Vagina (tissue), 2 donors: ENCODE measurements around the gene TOMM40. TPM values are rescaled to one million over a fixed set of nuclear protein-coding genes. Genes with fewer than 3 reads are reported as not detected.
A peak's percentile ranks its signal among the peaks of the same experiment; 100 is the strongest.
"Not testable (repeated sequence)": the region's sequence is repeated elsewhere in the genome, so short reads cannot be mapped to it uniquely, and the experiment has no call there.

Experiments
- DNase-seq, 2 donors: peaks; one replicate each; pipeline ENCODE4 v3.0.0-alpha.2; 2017; ENCODE audit errors: extremely low spot score in 2 of 2
- H3K27ac ChIP-seq: fragments of 200-600 bp; sonication (generic); one replicate; pipeline ENCODE4 v1.5.1; 2019
- H3K27me3 ChIP-seq: fragments of 200-600 bp; sonication (generic); one replicate; pipeline ENCODE4 v1.5.1; 2019
- H3K36me3 ChIP-seq, 2 donors: fragments of 200-600 bp; sonication (generic); one replicate each; pipeline ENCODE4 v1.5.1; 2017 to 2019
- H3K4me1 ChIP-seq: fragments of 200-600 bp; sonication (generic); one replicate; pipeline ENCODE4 v1.5.1; 2019
- H3K4me3 ChIP-seq, 2 donors: fragments of 200-600 bp; sonication (generic); 1 replicate in 1 of 2; 2 replicates in 1 of 2; pipeline ENCODE4 v1.5.1; 2016 to 2019
- H3K9me3 ChIP-seq: fragments of 200-600 bp; sonication (generic); one replicate; pipeline ENCODE4 v1.5.1; 2019
- CTCF ChIP-seq, 3 experiments: fragments of 450-650 bp in 2 of 3; fragments of 200-600 bp in 1 of 3; sonication (generic) in 1 of 3; IDR thresholded peaks; one replicate each; pipeline ENCODE4 v1.5.1; 2017 to 2019; ENCODE audit warnings: antibody characterized with exemption in 3 of 3, mild to moderate bottlenecking in 2 of 3, moderate library complexity in 2 of 3
- POLR2A ChIP-seq, 2 donors: fragments of 450-650 bp; IDR thresholded peaks; one replicate each; pipeline ENCODE4 v1.6.1; 2017; ENCODE audit warnings: antibody characterized with exemption in 2 of 2, mild to moderate bottlenecking in 2 of 2, moderate library complexity in 2 of 2
- POLR2AphosphoS5 ChIP-seq, 2 donors: sonication (generic); formaldehyde crosslinking; IDR thresholded peaks; one replicate each; pipeline ENCODE4 v1.9.0; 2017; ENCODE audit warnings: antibody characterized with exemption in 2 of 2, mild to moderate bottlenecking in 2 of 2, low read depth in 1 of 2; ENCODE audit not compliant: insufficient read depth in 1 of 2
- intact Hi-C: fragments of 100-400 bp; cut with DNase I; formaldehyde crosslinking; loops from one replicate; pipeline ENCODE4 v1.15.1; 2023
- total RNA-seq: library from RNA; depleted of rRNA; stranded (reverse); fragments of >200 nt; gene quantifications from one replicate; pipeline ENCODE4 v1.2.3, GENCODE V29; 2016

The TOMM40 gene
- total RNA-seq, 1 donor from 2014 or later, result 31.4 TPM

- H3K27me3 ChIP-seq, result no peaks in the 10 kb centered on the region
- intact Hi-C loops, result no loop called here
- DNase-seq, result no peak
- peaks cover 0 to 17% of the 10 kb centered on the region in 2 donors for H3K36me3 ChIP-seq
- peak within 1 kb of the TSS; percentile 53 for H3K27ac ChIP-seq
- peak within 1 kb of the TSS; percentile 21 to 32 for H3K4me3 ChIP-seq
- no peaks in the 10 kb centered on the region for H3K9me3 ChIP-seq
- peak in 1 of 2 donors; percentile 65 for TF ChIP-seq POLR2AphosphoS5 (IDR thresholded peaks at IDR 0.05; ENCODE audit: insufficient read depth in 1 of 2, low read depth in 1 of 2)
- TF ChIP-seq CTCF (IDR thresholded peaks at IDR 0.05), result no peak
- H3K4me1 ChIP-seq, result peaks cover 29% of the 10 kb centered on the region
Measured at GRCh38 chr19:44905437-44906160, 14.5 kb downstream of the TOMM40 start, which contains the start of gene APOE. APOE (plus strand) TSS chr19:44905796; CDS start chr19:44906625, 829 bp downstream.

- H3K36me3 ChIP-seq, result peaks cover 0 to 2% of the 10 kb centered on the region in 2 donors
- no peaks in the 10 kb centered on the region for H3K27me3 ChIP-seq
- no peak for DNase-seq
- no peaks in the 10 kb centered on the region for H3K9me3 ChIP-seq
- no peak overlapping the region for H3K4me3 ChIP-seq
- H3K4me1 ChIP-seq, result peaks cover 42% of the 10 kb centered on the region
- intact Hi-C loops, result no loop called here
- no peak overlapping the region for H3K27ac ChIP-seq
- no peak for TF ChIP-seq POLR2A (IDR thresholded peaks at IDR 0.05)
- no peak for TF ChIP-seq CTCF (IDR thresholded peaks at IDR 0.05)
- no peak for TF ChIP-seq POLR2AphosphoS5 (IDR thresholded peaks at IDR 0.05; ENCODE audit: insufficient read depth in 1 of 2, low read depth in 1 of 2)
Measured at GRCh38 chr19:44907613-44908012, 16.6 kb downstream of the TOMM40 start.

GRCh38 chr19:44908074-44908835 lies 17.2 kb downstream of the TOMM40 start:
- no peak for TF ChIP-seq POLR2AphosphoS5 (IDR thresholded peaks at IDR 0.05; ENCODE audit: insufficient read depth in 1 of 2, low read depth in 1 of 2)
- TF ChIP-seq POLR2A (IDR thresholded peaks at IDR 0.05), result no peak
- no peak for DNase-seq
- no peaks in the 10 kb centered on the region for H3K36me3 ChIP-seq
- H3K9me3 ChIP-seq, result no peaks in the 10 kb centered on the region
- no peak overlapping the region for H3K27ac ChIP-seq
- intact Hi-C loops, result no loop called here
- H3K4me1 ChIP-seq, result peaks cover 42% of the 10 kb centered on the region
- no peaks in the 10 kb centered on the region for H3K27me3 ChIP-seq
- no peak overlapping the region for H3K4me3 ChIP-seq

- intact Hi-C loops, result no loop called here
- no peak overlapping the region for H3K4me3 ChIP-seq
- H3K9me3 ChIP-seq, result no peaks in the 10 kb centered on the region
- no peak for DNase-seq
- no peak overlapping the region for H3K27ac ChIP-seq
- H3K36me3 ChIP-seq, result no peaks in the 10 kb centered on the region
- no peak for TF ChIP-seq CTCF (IDR thresholded peaks at IDR 0.05)
- no peak for TF ChIP-seq POLR2A (IDR thresholded peaks at IDR 0.05)
- no peak for TF ChIP-seq POLR2AphosphoS5 (IDR thresholded peaks at IDR 0.05; ENCODE audit: insufficient read depth in 1 of 2, low read depth in 1 of 2)
- no peaks in the 10 kb centered on the region for H3K27me3 ChIP-seq
- peaks cover 42% of the 10 kb centered on the region for H3K4me1 ChIP-seq
Measured at GRCh38 chr19:44908836-44909261, 17.8 kb downstream of the TOMM40 start.

- peak overlapping the region; percentile 9 for H3K27ac ChIP-seq
- intact Hi-C loops, result no loop called here
- peaks cover 43% of the 10 kb centered on the region for H3K4me1 ChIP-seq
Measured at GRCh38 chr19:44909775-44910174, 18.7 kb downstream of the TOMM40 start.

GRCh38 chr19:44911896-44912295 lies 20.8 kb downstream of the TOMM40 start:
- H3K4me1 ChIP-seq, result peaks cover 28% of the 10 kb centered on the region
- H3K9me3 ChIP-seq, H3K4me3 ChIP-seq, H3K36me3 ChIP-seq, H3K27me3 ChIP-seq, intact Hi-C loops, DNase-seq: not testable (repeated sequence)
- peak overlapping the region; percentile 44 for H3K27ac ChIP-seq

More at GRCh38 chr19:44909775-44910174, 18.7 kb downstream of the TOMM40 start:
- no peaks in the 10 kb centered on the region for H3K36me3 ChIP-seq
- no peaks in the 10 kb centered on the region for H3K9me3 ChIP-seq
- TF ChIP-seq CTCF (IDR thresholded peaks at IDR 0.05) (no peak), POLR2A (IDR thresholded peaks at IDR 0.05) (no peak), POLR2AphosphoS5 (IDR thresholded peaks at IDR 0.05; ENCODE audit: insufficient read depth in 1 of 2, low read depth in 1 of 2) (no peak)
- no peak overlapping the region for H3K4me3 ChIP-seq
- no peaks in the 10 kb centered on the region for H3K27me3 ChIP-seq
- DNase-seq, result no peak
